ENCODE results near the gene HERC4.
A peak's percentile ranks its signal among the peaks of the same experiment; 100 is the strongest.
"Not testable (repeated sequence)": the region's sequence is repeated elsewhere in the genome, so short reads cannot be mapped to it uniquely, and the experiment has no call there.

The HERC4 gene

DNA sequence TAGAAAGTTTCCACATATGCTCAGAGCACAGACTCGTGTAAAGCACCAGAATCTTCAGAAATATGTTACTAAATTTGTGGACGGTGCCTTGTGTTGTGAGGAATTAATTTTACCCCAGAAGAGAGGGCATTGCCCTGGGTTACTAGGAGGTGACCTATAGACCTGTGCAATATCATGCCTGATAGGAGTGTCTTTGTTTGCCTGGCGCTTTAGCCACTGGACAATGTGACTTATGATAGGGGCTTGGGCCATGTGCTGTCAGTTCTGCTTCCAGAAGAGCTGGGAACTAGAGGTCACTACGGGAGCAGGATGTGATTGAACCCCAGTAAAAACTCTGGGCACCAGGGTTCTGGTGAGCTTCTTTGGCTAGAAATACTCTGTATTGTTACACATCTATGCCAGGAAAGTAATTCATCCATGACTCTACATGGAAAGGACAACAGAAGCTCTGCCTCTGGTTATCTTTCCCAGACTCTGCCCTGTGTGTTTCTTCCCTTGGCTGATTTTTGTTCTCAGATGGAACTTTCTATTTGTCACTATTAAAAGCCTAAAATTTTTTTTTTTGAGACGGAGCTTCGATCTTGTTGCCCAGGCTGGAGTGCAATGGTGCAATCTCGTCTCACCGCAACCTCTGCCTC lies 115.1 kb downstream of the HERC4 start:
- DNase-seq, result no peak

DNA sequence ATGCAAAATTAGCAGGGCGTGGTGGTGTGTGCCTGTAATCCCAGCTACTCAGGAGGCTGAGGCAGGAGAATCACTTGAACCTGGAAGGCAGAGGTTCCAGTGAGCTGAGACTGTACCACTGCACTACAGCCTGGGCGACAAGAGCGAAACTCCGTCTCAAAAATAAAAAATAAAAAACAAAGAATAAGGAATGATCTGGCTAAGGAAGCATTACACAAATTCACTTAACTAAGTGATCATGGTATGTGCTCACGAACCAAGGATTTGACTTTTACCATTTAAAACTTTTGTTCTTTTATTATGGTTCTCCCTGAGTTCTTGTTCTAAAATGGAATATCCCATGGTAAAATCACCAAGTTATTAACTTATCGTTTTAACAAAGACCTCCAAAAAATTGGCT lies 119.5 kb downstream of the HERC4 start:
- DNase-seq, result no peak

- no peak for DNase-seq
Measured at GRCh38 chr10:67943917-67944316, 131.2 kb downstream of the HERC4 start.

DNA sequence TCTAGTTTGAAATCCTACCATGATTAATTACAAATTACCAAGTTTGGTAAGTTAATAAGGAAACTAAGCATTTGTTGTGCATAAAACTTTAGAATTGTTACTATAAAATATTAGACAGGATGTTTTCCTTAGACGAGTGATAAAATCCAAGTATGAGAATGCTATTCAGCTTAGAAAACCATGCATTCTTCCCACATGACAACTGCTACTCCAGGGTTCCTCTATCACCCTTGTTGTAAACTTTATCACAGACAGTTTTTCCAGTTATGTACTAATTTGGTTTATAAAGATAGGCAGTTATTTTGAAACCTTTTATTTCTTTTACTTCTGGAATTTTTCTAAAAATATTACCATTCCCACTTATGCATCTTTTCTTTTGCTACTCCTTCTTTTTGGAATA lies 138.7 kb downstream of the HERC4 start:
- no peak for DNase-seq

GRCh38 chr10:67935223-67935622 lies 139.9 kb downstream of the HERC4 start:
- no peak for DNase-seq

DNA sequence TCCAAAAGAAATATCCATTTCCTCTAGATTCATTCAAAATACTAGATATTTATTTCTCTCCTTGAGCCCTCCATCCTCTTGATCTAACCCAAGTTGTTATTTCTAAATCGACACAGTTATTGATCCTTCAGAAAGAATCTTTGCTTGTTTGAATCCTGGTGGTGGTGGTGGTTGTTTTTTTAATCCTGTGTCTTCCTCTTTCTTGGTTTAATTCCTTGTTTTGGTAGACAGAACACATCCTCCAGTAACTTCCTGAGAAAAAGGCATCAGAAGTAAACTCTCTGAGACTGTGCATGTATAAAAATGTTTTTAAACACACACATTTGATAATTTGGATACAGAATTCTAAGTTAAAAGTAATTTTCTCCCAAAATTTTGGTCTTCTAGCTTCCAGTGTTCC lies 140.7 kb downstream of the HERC4 start:
- no peak for DNase-seq

- DNase-seq, result no peak
Measured at GRCh38 chr10:67933199-67933598, 141.9 kb downstream of the HERC4 start.

GRCh38 chr10:67926951-67927350 lies 148.1 kb downstream of the HERC4 start:
- DNase-seq, result no peak

DNA sequence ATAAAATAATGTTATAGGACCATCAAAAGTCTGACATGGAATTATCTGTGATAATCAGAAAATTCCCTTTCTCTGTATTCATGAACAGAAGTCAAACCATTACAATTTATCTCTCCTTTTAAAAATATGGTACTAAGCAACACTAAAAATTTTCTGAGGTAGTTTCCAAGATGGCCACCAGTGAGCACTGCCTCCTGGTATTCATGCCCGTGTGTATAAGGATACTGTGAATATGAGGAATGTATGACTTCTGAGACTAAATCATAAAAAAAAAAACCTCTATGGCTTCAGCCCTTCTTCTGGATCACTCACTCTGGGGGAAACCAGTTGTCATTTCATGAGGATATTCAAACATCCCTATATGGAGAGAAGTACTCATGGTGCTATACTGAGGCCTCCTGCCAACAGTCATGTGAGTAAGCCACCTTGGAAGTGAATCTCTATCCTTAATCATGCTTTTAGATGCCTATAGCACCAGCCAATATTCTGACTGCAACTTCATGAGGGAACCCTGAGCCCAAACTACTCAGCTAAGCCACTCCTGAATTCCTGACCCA lies 149.6 kb downstream of the HERC4 start:
- DNase-seq, result no peak

DNA sequence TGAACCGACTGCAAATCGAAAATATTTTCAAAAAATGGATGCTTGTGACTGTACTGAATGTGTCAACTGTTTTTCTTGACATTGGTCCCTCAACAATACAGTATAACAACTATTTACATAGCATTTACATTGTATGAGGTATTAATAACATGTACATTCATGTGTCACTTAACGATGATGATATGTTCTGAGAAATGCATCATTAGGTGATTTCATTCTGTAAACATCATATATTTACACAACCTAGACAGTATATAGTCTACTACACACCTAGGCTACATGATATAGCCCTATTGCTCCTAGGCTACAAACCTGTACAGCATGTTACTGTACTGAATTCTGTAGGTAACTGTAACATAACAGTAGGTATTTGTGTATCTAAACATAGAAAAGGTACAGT lies 150.9 kb downstream of the HERC4 start:
- DNase-seq, result no peak

GRCh38 chr10:67923551-67923950 lies 151.5 kb downstream of the HERC4 start:
- no peak for DNase-seq

DNA sequence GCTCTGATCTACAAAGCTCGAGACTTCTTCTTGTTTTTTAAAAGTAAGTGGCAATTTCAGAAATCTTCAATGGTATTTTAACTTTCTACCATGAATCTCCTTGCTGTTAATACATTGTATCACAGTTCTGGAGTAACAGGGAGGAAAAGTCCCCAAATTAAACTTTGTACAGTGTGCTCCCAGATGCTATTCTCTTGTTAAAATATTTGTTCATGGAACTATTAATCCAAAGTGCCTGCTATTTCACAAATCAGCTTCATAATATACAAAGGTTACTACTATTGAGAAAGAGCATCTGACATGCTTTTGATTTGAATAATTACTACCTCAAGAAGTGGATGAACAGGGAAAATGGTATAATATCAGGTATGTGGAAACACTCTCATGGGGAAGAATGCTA lies 154.0 kb downstream of the HERC4 start:
- DNase-seq, result no peak

- DNase-seq, result no peak
Measured at GRCh38 chr10:67917679-67918078, 157.4 kb downstream of the HERC4 start.

DNA sequence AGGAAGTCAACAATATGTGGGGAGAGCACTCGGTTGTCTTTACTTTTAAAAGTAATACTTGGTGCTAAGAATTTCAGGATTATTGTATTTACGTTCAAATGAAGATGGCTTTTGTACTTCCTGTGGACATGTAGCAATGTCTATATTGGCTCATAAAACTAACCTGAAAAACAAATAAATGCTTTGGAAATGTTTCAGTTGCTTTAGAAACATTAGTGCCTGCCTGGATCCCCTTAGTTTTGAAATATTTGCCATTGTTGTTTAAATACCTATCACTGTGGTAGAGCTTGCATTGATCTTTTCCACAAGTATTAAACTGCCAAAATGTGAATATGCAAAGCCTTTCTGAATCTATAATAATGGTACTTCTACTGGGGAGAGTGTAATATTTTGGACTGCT lies 157.9 kb downstream of the HERC4 start:
- no peak for DNase-seq

GRCh38 chr10:67914777-67915340 lies 160.2 kb downstream of the HERC4 start:
- no peak for DNase-seq

GRCh38 chr10:67912331-67912946 lies 162.6 kb downstream of the HERC4 start:
- DNase-seq, result no peak

DNA sequence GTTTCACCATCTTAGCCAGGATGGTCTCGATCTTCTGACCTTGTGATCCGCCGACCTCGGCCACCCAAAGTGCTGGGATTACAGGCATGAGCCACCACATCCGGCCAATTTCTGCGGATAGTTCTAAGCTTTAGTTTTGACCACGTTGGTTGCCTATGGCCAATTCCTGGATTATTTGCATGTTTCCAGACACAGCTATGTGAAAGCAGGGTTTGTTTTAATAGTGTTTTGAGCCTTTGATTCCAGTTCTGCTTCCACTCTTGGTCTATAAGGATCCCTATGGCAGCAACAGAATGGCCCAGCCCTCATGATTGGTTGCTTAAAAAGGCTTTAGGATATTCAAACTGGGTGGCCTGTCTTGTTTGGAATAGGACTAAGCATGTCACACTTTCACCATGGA lies 171.5 kb downstream of the HERC4 start:
- no peak for DNase-seq

- no peak for DNase-seq
Measured at GRCh38 chr10:67893637-67894036, 181.4 kb downstream of the HERC4 start.

DNA sequence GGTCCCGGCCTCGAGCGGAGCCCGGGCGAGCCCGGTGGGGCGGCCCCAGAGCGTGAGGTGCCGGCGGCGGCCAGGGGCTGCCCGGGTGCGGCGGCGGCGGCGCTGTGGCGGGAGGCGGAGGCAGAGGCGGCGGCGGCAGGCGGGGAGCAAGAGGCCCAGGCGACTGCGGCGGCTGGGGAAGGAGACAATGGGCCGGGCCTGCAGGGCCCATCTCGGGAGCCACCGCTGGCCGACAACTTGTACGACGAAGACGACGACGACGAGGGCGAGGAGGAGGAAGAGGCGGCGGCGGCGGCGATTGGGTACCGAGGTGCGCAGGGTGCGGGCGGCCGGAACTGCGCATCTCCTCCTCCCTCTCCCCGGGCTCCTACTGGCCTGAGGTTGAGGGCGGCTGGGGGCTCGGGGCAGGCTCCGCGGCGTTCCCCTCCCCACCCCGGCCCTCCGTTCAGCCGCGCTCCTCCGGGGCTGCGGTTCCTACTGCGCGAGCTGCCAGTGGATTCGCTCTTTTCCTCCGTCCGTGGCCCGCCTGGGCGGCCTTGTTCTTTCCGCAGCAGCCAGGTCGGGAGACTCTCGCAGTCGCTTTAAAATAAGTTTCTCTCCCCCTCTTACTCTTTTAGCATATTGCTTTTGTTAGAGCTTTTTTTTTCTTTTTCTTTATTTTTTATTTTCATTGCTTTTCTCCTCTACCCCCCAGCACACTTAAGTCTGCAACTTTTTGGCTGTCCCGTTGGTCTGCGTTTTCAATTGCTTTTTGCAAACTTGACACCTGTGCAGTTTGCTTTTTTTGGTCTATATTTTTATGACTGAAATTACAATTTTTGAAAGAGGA lies 190.0 kb downstream of the HERC4 start:
- DNase-seq, result peak; percentile 50

GRCh38 chr10:67884313-67884841 lies 190.7 kb downstream of the HERC4 start, which contains the start of gene SIRT1:
Gene SIRT1 (plus strand): TSS chr10:67884656. CDS start chr10:67884722, 66 bp downstream.
- peak; percentile 90 for DNase-seq

GRCh38 chr10:67883710-67884312 lies 191.3 kb downstream of the HERC4 start:
- no peak for DNase-seq

DNA sequence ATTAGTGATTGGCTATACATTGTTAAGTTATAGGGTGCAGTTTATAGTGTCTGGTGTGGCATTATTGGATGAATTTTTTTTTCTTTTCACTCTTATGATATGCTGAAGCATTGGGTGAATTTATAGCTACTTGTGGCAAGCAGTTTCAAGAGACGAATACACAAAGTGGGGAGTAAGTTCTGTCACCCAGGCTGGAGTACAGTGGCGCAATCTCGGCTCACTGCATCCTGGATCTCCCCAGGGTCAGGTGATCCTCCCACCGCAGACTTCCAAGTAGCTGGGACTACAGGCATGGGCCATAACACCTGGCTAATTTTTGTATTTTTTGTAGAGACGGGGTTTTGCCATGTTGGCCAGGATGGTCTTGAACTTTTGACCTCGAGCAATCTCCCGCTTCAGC lies 196.9 kb downstream of the HERC4 start:
- DNase-seq, result no peak

GRCh38 chr10:67877421-67877820 lies 197.7 kb downstream of the HERC4 start:
- DNase-seq, result not testable (repeated sequence)
